Inflammatory macrophage treated with lipopolysaccharide for 4 hours (primary cell): ENCODE measurements around the gene NLRC5.
"Not testable (repeated sequence)": the region's sequence is repeated elsewhere in the genome, so short reads cannot be mapped to it uniquely, and the experiment has no call there.

Experiments used
- DNase-seq: peaks from one replicate; pipeline ENCODE4 v3.0.0-alpha.2; 2020

NLRC5 gene

GRCh38 chr16:57003439-57004386 is 14.4 kb downstream of the NLRC5 start:
- no peak for DNase-seq

DNA sequence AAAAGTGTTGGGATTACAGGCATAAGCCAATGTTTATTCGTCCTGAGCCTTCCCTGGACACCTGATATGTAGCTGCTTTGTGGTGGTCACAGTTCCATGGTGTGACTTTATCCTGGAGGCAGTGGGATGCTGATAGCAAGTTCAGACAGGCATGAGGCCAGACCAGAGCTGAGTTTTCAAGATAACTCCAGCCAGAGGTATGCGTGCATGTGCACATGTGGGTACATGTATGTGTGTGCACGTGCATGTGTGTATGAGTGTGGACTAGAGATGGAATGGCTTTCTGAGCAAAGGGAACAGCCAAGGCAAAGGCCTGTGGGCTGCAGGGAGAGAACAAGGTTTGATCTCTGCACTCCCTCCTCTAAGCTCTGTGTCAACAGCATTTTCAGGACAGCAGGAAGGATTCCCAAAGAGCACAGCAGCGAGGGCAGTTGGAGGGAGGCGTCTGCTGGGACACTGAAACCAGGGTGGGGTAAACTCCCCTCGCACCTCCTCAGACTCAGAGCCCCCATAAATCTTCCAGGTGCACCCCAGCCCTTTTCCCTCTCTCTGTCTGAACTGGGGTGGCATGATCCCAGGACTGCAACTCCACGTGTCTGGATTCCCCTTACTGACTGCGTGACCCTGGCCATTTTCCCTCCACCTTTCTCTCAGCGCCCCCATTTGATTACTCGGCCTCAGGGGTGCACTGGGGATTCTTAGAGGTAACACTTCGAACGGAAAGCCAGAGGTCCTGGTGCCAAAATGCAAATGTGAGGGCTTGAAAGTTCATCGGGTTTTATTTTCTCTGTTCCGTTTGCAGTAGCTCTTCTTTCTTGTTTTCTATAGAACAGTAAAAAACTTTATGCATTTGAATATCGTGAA is 15.3 kb downstream of the NLRC5 start:
- no peak for DNase-seq

DNA sequence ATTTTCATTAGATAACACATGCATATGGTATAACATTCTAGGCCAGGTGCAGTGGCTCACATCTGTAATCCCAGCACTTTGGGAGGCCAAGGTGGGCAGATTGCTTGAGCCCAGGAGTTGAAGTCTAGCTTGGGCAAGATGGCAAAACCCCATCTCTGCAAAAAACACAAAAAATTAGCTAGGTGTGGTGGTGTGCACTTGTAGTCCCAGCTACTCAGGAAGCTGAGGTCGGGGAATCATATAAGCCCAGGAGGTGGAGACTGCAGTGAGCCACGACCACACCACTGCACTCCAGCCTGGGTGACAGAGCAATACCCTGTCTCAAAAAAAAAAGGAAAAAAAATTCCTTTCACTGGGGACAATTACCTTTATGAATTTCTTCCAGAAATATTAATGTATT is 16.2 kb downstream of the NLRC5 start:
- not testable (repeated sequence) for DNase-seq

DNA sequence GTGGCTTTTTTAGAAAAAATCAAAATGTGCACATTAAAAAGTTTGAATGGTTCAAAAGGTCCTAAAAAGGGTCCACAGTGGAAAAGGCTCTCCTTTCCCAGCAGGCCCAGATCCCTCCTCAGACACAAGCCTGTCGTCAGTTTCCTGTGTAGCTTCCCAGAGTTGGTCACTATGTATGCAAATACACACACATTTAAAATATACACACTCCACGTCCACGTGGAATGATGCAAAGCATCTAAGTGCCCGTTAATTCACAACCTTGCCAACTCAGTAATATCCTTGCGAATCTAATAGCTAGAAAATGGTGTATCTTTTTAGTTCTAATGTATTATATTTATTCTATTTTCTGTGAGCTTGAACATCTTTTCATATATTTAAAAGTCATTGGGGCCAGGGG is 17.7 kb downstream of the NLRC5 start:
- no peak for DNase-seq

DNA sequence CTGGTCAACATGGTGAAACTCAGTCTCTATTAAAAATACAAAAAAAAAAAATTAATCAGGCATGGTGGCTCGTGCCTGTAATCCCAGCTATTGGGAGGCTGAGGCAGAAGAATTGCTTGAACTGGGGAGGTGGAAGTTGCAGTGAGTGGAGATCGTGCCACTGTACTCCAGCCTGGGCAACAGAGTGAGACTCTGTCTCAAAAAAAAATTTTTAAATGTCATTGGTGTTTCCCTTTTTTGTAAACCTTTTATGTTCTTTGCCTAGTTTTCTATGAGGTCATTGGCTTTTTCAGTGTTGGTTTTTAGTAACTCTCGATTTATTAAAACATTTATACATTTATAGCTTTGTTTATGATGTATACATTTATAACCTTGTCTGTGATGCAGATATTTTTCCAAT is 18.2 kb downstream of the NLRC5 start:
- no peak for DNase-seq

DNA sequence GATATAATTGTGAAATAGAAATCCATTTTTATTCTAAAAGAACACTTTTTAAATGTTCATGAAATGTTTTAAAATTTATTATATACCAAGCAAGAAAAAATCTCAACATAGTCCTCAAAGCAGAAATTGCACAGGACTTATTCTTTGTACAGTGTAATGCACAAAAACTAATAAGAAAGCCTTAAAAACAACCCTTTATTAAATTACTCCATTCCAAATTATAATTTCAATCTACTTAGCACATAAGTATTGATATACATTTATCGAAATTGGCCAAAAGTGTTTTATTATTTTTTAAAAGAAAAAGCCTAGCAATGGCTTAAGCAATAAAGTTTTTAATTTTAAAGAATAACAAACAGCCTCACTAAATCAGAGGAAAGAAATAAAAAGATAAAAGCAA is 19.1 kb downstream of the NLRC5 start:
- DNase-seq = no peak

GRCh38 chr16:57009643-57010170 is 20.4 kb downstream of the NLRC5 start:
- no peak for DNase-seq

DNA sequence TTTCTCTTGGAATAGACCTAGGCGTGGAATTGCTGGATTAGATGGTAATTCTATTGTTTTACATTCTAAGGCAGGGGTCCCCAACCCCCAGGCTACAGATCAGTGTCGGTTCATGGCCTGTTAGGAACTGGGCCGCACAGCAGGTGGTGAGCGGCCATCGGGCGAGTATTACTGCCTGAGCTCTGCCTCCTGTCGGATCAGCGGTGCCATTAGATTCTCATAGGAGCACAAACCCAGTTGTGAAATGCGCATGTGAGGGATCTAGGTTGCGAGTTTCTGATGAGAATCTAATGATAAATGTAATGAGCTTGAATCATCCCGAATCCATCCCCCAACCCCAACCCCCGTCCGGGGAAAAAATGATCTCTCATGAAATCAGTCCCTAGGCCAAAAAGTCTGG is 23.0 kb downstream of the NLRC5 start:
- no peak for DNase-seq

GRCh38 chr16:57013229-57013628 is 23.9 kb downstream of the NLRC5 start:
- DNase-seq = no peak

GRCh38 chr16:57013902-57014301 is 24.5 kb downstream of the NLRC5 start:
- DNase-seq = peak; percentile 77

- DNase-seq = no peak
These were observed 26.9 kb downstream of the NLRC5 start for GRCh38 chr16:57016301-57016700.

- DNase-seq = no peak
These were observed 27.5 kb downstream of the NLRC5 start for GRCh38 chr16:57016831-57017230.

DNA sequence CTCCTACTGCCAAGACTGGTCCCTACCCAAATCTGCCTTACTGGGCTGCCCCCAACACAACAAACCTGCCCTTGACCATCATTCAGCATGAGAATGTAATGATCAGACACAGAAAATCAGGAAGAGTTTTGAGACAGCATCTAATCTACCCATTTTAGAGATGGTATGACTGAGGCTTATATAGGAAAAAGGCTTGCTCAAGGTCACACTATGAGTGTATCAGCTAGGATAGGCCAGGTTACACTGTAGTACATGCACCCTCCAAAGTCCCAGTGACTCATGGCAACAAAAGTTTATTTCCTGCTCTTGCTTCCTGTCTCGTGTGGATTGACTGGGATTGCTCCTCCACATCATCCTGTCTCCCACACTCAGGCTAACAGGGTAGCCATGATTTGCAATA is 27.9 kb downstream of the NLRC5 start:
- DNase-seq = peak; percentile 11

GRCh38 chr16:57019746-57020145 is 30.4 kb downstream of the NLRC5 start:
- DNase-seq = no peak

- no peak for DNase-seq
These were observed 31.3 kb downstream of the NLRC5 start for GRCh38 chr16:57020651-57021050.

DNA sequence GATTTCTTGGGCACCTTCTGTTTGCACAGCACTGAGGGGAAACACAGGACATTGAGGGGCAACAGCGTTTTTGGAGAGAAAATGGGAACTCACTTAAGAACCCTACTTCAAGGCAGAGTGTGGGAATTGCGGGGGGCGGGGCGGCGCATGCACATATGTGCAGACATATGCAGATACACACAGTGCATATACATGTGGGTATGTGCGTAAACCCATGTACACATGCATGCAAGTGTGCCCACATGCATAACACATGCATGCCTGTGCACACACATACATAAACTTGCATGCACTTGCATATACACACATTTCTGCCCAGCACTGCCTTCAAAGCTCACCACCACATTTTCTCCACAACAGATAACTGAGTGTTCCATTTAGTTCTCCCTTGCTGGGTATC is 32.4 kb downstream of the NLRC5 start:
- DNase-seq = no peak

DNA sequence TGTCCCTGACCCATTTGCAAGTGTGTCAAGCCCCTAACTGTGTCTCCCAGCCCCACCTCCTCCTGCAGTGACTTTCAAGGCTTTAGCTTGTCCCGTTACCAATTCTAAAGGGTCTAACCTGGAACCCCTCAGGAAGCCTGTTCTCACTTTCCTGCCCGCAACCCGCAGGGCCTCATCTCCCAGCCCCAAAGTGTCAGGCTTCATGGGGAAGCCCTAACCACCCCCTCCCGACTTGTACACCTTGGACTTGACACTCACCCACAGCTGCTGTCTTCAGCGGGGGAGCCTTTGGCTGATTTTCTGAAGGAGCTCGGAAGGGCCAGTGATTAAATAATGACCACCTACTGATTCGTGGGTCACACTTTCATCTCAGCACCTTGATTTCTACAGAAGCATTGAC is 33.1 kb downstream of the NLRC5 start:
- DNase-seq = no peak

DNA sequence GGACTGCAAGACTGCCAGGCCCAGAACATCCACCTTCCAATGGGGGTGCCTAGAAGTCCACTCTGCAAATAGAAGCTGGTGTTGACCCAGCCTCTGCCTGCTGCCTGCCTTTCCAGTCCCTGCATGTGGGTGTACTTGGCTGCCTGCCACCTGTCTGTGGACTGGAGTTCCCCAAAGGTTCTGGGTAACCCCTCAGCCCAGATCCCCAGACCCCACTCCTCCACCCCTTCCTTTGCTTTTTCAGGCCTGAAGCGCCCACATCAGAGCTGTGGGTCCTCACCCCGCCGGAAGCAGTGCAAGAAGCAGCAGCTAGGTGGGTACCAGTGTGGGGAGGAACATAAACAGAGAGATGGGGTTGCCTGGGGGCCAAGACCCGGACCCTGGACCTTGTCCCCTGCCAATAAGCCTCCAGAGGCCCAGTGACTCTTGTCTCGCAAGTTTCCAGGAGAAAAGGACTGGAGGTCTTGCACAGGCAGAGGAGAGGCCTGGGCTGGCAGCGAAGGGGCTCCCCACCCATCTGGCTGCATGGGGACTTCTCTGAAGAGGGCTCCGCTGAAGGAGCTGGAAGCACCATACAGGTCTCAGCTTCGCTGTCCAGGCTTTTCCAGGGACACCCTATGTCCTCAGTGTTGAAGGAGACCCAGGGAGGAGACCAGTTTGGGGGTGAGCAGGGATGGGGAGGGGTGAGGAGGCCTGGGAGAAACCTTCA is 34.3 kb downstream of the NLRC5 start:
- DNase-seq = no peak

DNA sequence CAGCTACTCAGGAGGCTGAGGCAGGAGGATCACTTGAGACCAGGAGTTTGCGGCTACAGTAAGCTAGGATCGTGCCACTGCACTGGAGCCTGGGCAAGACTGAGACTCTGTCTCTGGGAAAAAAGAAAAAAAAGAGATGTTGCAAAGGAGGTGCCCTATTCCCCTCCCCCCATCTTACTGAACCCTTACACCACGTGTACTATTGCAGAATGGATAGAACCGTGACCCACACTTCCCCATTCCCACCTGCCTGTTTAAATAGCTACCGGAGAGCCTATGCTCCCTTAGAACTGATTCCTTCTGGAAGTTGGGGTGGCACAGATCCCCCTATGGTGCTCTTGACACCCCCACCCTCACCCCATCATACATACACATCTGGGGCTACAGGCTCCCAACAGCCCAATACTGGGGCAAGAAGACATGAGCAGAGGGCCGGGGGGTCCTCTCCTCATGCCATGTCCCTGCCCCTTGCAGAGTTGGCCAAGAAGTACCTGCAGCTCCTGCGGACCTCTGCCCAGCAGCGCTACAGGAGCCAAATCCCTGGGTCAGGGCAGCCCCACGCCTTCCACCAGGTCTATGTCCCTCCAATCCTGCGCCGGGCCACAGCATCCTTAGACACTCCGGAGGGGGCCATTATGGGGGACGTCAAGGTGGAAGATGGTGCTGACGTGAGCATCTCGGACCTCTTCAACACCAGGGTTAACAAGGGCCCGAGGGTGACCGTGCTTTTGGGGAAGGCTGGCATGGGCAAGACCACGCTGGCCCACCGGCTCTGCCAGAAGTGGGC is 35.7 kb downstream of the NLRC5 start:
- peak; percentile 18 for DNase-seq

DNA sequence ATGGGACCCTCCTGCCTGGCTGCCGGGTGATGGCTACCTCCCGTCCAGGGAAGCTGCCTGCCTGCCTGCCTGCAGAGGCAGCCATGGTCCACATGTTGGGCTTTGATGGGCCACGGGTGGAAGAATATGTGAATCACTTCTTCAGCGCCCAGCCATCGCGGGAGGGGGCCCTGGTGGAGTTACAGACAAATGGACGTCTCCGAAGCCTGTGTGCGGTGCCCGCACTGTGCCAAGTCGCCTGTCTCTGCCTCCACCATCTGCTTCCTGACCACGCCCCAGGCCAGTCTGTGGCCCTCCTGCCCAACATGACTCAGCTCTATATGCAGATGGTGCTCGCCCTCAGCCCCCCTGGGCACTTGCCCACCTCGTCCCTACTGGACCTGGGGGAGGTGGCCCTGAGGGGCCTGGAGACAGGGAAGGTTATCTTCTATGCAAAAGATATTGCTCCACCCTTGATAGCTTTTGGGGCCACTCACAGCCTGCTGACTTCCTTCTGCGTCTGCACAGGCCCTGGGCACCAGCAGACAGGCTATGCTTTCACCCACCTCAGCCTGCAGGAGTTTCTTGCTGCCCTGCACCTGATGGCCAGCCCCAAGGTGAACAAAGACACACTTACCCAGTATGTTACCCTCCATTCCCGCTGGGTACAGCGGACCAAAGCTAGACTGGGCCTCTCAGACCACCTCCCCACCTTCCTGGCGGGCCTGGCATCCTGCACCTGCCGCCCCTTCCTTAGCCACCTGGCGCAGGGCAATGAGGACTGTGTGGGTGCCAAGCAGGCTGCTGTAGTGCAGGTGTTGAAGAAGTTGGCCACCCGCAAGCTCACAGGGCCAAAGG is 36.8 kb downstream of the NLRC5 start:
- DNase-seq = no peak

DNA sequence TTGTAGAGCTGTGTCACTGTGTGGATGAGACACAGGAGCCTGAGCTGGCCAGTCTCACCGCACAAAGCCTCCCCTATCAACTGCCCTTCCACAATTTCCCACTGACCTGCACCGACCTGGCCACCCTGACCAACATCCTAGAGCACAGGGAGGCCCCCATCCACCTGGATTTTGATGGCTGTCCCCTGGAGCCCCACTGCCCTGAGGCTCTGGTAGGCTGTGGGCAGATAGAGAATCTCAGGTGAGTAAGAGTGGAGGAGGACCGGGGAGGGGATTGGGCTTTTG is 37.4 kb downstream of the NLRC5 start:
- no peak for DNase-seq
